SKM-1 treated with dmso at 0.1 percent for 144 hours (cell line): ENCODE results near the gene BPIFA1.

Experiments
- DNase-seq: peaks from one replicate; lab custom pipeline; 2025; ENCODE audit not compliant: unreplicated experiment; lab: John Stamatoyannopoulos, UW

The BPIFA1 gene

GRCh38 chr20:33239979-33240736, 4.4 kb downstream of the BPIFA1 start:
- DNase-seq = no peak

- no peak for DNase-seq
These were observed 5.1 kb downstream of the BPIFA1 start for GRCh38 chr20:33240923-33241322.

- no peak for DNase-seq
These were observed 6.7 kb downstream of the BPIFA1 start for GRCh38 chr20:33242319-33243100.

DNA sequence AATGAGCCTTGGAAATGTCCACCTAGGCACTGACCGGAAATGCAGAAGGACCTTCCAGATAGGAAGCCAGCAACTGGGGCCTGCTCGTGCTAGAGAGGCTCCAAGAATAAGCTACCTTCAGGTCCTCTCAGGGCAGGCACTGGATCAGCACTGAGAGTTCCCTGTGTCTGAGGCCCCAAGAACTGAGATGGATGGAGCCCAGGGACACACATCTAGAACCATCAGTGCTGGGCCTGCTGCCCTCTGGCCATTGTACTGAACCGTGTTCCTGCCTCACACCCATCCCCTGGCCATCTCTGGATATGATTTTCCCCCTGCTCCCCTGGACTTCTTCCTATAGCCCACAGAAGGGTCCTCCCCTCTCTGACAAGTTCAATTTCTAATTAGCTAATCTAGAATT, 10.3 kb downstream of the BPIFA1 start:
- DNase-seq = no peak

GRCh38 chr20:33249456-33249855, 13.7 kb downstream of the BPIFA1 start:
- no peak for DNase-seq

GRCh38 chr20:33250666-33251065, 14.9 kb downstream of the BPIFA1 start:
- DNase-seq = no peak

- DNase-seq = no peak
These were observed 15.7 kb downstream of the BPIFA1 start for GRCh38 chr20:33251496-33251895.

DNA sequence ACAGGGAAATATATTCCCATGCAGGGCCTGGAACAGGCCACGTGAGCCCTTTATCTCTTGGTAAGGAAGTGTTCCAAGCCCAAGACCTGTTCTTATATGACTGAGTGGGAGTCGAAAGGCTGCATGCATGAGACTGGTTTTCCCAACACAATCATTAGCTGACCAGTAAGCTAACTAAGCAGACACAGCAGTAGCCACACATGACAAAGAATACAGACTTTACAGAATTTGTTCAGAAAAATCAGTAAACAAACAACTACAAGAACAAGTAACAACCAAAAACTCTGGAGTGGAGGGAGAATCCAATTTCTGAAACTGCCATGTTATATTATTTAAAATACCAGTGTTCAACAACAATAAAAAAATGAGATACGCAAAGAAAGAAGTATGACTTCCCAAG, 16.7 kb downstream of the BPIFA1 start:
- DNase-seq = no peak

GRCh38 chr20:33255005-33255404, 19.2 kb downstream of the BPIFA1 start:
- no peak for DNase-seq

DNA sequence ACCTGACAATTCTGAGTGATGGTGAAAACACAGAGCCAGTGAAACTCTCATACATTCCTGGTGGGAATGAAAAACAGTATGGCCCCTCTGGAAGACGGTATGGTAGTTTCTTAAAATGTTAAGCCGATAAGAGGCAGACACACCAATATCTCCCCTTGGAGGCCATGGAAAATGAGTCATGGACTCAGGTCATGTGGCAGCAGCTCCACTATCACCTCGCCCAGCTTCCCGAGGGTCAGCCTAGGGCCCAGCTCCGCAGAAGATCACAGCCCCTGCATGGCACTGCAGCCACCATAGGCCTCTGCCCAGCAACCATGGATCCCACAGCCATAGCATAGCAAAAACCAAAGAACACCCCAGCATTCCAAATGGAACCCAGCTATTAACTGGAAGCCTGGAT, 21.4 kb downstream of the BPIFA1 start:
- no peak for DNase-seq

GRCh38 chr20:33259371-33259770, 23.6 kb downstream of the BPIFA1 start:
- DNase-seq = no peak

- no peak for DNase-seq
These were observed 25.7 kb downstream of the BPIFA1 start for GRCh38 chr20:33261465-33261864.

GRCh38 chr20:33262658-33263065, 26.9 kb downstream of the BPIFA1 start:
- peak; percentile 30 for DNase-seq

- no peak for DNase-seq
These were observed 28.0 kb downstream of the BPIFA1 start for GRCh38 chr20:33263784-33264183.

GRCh38 chr20:33267701-33268100, 31.9 kb downstream of the BPIFA1 start:
- peak; percentile 7 for DNase-seq

GRCh38 chr20:33272155-33272873, 36.5 kb downstream of the BPIFA1 start:
- no peak for DNase-seq

GRCh38 chr20:33273117-33273851, 37.5 kb downstream of the BPIFA1 start:
- DNase-seq = no peak

- DNase-seq = no peak
These were observed 39.4 kb downstream of the BPIFA1 start for GRCh38 chr20:33275215-33275614.

GRCh38 chr20:33275871-33276270, 40.1 kb downstream of the BPIFA1 start:
- DNase-seq = no peak

- DNase-seq = no peak
These were observed 40.7 kb downstream of the BPIFA1 start for GRCh38 chr20:33276303-33277113.
